A673 (cell line): Measurements from ENCODE around the gene OLIG1. TPM values are rescaled to one million over a fixed set of nuclear protein-coding genes. Genes with fewer than 3 reads are reported as not detected.

Experiments
- BruUV-seq: library from RNA; stranded (reverse); fragments of 400-500 nt; replicated peaks from 2 replicates; lab custom pipeline; 2021; lab: Mats Ljungman, UMichigan
- CTCF ChIA-PET: fragments of 300-600 bp; sonication (Branson Sonifier 250); formaldehyde crosslinking; loops from one replicate; lab custom pipeline; 2022; ENCODE audit warnings: antibody characterized with exemption; lab: Charles Lee
- POLR2A ChIA-PET: fragments of 300-600 bp; sonication (Branson Sonifier 250); formaldehyde crosslinking; loops from one replicate; lab custom pipeline; 2022; ENCODE audit warnings: antibody characterized with exemption; ENCODE audit not compliant: low non-redundant PET; lab: Charles Lee
- DNase-seq: peaks from one replicate; pipeline ENCODE4 v3.0.0-alpha.2; 2015; ENCODE audit warnings: low spot score
- H3K27ac ChIP-seq: fragments of 200-600 bp; sonication (generic); 2 replicates; pipeline ENCODE4 v1.5.1; 2016; ENCODE audit warnings: mixed run types, low read depth, mild to moderate bottlenecking, mixed read lengths, antibody characterized with exemption, low read length; ENCODE audit not compliant: poor library complexity, severe bottlenecking
- H3K27me3 ChIP-seq: fragments of 200-600 bp; sonication (generic); replicated peaks from 2 replicates; pipeline ENCODE4 v1.6.1; 2017; ENCODE audit warnings: mixed run types, low read depth, mild to moderate bottlenecking, mixed read lengths, antibody characterized with exemption, low read length; ENCODE audit not compliant: insufficient read depth, poor library complexity
- H3K36me3 ChIP-seq: fragments of 200-600 bp; sonication (generic); 2 replicates; pipeline ENCODE4 v1.6.1; 2016; ENCODE audit warnings: mixed run types, mild to moderate bottlenecking, mixed read lengths, antibody characterized with exemption, low read length; ENCODE audit not compliant: insufficient read depth, poor library complexity, severe bottlenecking
- H3K4me1 ChIP-seq: fragments of 200-600 bp; sonication (generic); 2 replicates; pipeline ENCODE4 v1.6.1; 2017; ENCODE audit warnings: mixed run types, mild to moderate bottlenecking, mixed read lengths, antibody characterized with exemption, low read length; ENCODE audit not compliant: insufficient read depth, poor library complexity, severe bottlenecking
- H3K4me3 ChIP-seq: fragments of 200-600 bp; sonication (generic); 2 replicates; pipeline ENCODE4 v1.5.1; 2016; ENCODE audit warnings: low read depth, mixed run types, mild to moderate bottlenecking, mixed read lengths, low read length; ENCODE audit not compliant: poor library complexity, severe bottlenecking
- H3K9me3 ChIP-seq: fragments of 200-600 bp; sonication (generic); 2 replicates; pipeline ENCODE4 v1.6.1; 2016; ENCODE audit warnings: mixed run types, low read depth, mild to moderate bottlenecking, mixed read lengths, antibody characterized with exemption, low read length; ENCODE audit not compliant: poor library complexity, severe bottlenecking
- EZH2 ChIP-seq: fragments of 200-600 bp; sonication (generic); IDR thresholded peaks from 2 replicates; pipeline ENCODE4 v1.6.1; 2017; ENCODE audit warnings: borderline replicate concordance, low read depth, mild to moderate bottlenecking, mixed read lengths, antibody characterized with exemption, low read length; ENCODE audit not compliant: poor library complexity, severe bottlenecking
- intact Hi-C: fragments of 100-400 bp; cut with micrococcal nuclease; formaldehyde crosslinking; loops from one replicate; pipeline ENCODE4 v1.10.0; 2022; ENCODE audit not compliant: unreplicated experiment
- total RNA-seq: library from RNA; stranded (reverse); gene quantifications from 2 replicates; pipeline ENCODE4 v1.2.3, GENCODE V29; 2021
- TF ChIP-seq, protein P1 (sequence below): fragments of 300-800, 200-600 bp; sonication (generic); conservative IDR thresholded peaks from 2 replicates; pipeline ENCODE4 v1.5.1; 2017; ENCODE audit warnings: low read depth, mild to moderate bottlenecking, antibody characterized with exemption, low read length, moderate library complexity, mixed read lengths

OLIG1 gene
- total RNA-seq, 1 experiment from 2014 or later = not detected

DNA sequence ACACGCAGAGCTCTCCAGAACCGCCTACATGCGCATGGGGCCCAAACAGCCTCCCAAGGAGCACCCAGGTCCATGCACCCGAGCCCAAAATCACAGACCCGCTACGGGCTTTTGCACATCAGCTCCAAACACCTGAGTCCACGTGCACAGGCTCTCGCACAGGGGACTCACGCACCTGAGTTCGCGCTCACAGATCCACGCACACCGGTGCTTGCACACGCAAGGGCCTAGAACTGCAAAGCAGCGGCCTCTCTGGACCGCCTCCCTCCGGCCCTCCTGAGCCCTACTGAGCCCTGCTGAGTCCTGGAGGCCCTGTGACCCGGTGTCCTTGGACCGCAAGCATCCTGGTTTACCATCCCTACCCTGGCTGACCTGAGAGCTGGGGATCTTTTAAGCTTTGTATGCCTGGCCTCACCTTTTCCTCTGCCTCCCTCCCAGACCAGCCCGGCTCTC, 36.0 kb upstream of the OLIG1 start:
- Histone ChIP-seq H3K27ac (no peak overlapping the region), H3K4me1 (no peaks in the 10 kb centered on the region), H3K27me3 (peaks cover 91% of the 10 kb centered on the region), H3K4me3 (no peak overlapping the region), H3K36me3 (no peaks in the 10 kb centered on the region), H3K9me3 (no peaks in the 10 kb centered on the region)
- ChIA-PET CTCF (no interaction called here), POLR2A (no interaction called here)
- no peak for DNase-seq
- intact Hi-C loops = no loop called here
- no TSS peak for BruUV-seq
- TF ChIP-seq, protein P1, sequence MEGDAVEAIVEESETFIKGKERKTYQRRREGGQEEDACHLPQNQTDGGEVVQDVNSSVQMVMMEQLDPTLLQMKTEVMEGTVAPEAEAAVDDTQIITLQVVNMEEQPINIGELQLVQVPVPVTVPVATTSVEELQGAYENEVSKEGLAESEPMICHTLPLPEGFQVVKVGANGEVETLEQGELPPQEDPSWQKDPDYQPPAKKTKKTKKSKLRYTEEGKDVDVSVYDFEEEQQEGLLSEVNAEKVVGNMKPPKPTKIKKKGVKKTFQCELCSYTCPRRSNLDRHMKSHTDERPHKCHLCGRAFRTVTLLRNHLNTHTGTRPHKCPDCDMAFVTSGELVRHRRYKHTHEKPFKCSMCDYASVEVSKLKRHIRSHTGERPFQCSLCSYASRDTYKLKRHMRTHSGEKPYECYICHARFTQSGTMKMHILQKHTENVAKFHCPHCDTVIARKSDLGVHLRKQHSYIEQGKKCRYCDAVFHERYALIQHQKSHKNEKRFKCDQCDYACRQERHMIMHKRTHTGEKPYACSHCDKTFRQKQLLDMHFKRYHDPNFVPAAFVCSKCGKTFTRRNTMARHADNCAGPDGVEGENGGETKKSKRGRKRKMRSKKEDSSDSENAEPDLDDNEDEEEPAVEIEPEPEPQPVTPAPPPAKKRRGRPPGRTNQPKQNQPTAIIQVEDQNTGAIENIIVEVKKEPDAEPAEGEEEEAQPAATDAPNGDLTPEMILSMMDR = no peak
- TF ChIP-seq EZH2 = peak; percentile 50

DNA sequence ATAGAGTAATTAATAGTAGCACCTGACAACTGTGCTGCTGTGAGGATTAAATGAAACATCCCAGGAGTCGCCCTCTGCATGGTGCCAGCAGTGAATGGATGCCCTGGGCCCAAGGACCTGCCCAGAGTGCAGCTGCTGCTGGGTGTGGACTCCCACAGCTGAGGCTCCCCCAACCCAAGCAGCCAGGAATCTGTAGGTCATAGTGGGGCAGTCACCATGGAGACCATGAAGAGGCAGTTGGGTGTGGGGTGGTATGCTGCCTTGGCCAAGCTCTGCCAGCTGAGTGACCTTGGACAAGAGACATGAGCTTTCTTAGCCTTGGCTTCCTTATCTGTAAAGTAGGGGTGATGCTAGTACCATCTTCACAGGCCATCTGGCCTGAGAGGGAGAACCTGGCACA, 34.8 kb upstream of the OLIG1 start:
- Histone ChIP-seq H3K27me3 (peaks cover 89% of the 10 kb centered on the region), H3K4me1 (no peaks in the 10 kb centered on the region), H3K9me3 (no peaks in the 10 kb centered on the region), H3K36me3 (no peaks in the 10 kb centered on the region), H3K4me3 (no peak overlapping the region), H3K27ac (no peak overlapping the region)
- no peak for DNase-seq
- CTCF ChIA-PET = no interaction called here
- no TSS peak for BruUV-seq
- POLR2A ChIA-PET = no interaction called here
- intact Hi-C loops = no loop called here
- TF ChIP-seq, protein P1 = no peak
- no peak for TF ChIP-seq EZH2

DNA sequence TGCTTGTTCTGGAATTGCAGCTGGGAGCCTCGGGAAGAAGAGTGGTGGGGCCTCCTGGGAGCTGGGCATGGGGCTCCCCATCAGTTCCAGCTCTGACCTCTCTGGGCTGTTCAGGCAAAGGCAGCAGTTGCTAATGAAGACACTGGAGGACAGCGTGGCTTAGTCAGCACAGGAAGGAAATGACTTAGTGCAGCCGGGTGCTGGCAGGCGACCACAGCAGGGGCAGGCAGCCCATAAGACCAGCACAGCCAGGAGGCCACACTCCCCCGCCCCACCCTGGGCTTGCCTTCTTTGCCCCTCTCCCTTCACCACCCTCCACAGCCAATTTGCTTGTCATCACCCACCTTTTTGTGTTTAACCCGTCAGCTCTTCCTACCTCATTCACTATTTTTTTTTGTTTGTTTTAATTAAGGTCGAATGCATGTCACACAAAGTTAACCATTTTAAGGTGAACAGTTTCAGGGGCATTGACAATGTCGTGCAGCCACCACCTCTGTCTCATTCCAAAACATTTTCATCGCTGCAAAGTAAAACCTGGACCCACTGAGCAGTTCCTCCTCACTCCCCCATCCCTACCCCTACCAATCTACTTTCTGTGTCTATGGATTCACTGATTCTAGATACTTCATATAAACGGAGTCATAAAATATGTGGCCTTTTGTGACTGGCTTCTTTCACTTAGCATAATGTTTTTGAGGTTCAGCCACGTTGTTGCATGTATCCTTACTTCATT, 33.3 kb upstream of the OLIG1 start:
- no peak overlapping the region for H3K27ac ChIP-seq
- CTCF ChIA-PET = no interaction called here
- BruUV-seq = no TSS peak

More for the DNA sequence above, 33.3 kb upstream of the OLIG1 start:
- DNase-seq = no peak
- no peaks in the 10 kb centered on the region for H3K9me3 ChIP-seq
- POLR2A ChIA-PET = no interaction called here
- no peaks in the 10 kb centered on the region for H3K4me1 ChIP-seq
- no peak for TF ChIP-seq EZH2
- TF ChIP-seq, protein P1 = no peak
- peaks cover 87% of the 10 kb centered on the region for H3K27me3 ChIP-seq
- intact Hi-C loops = no loop called here
- no peaks in the 10 kb centered on the region for H3K36me3 ChIP-seq
- H3K4me3 ChIP-seq = no peak overlapping the region
